Mucosa of rectum (tissue), 2 donors: ENCODE data around the gene ACOXL.

Experiments
- H3K27ac ChIP-seq, 2 donors: one replicate each; pipeline ENCODE4 v1.7.0; 2013; ENCODE audit warnings: inconsistent platforms in 2 of 2, low read depth in 2 of 2, low read length in 2 of 2
- H3K27me3 ChIP-seq, 2 donors: one replicate each; pipeline ENCODE4 v1.7.0; 2013; ENCODE audit warnings: low read length in 2 of 2; ENCODE audit not compliant: control insufficient read depth in 2 of 2, insufficient read depth in 2 of 2
- H3K36me3 ChIP-seq, 2 donors: one replicate each; pipeline ENCODE4 v1.7.0; 2013; ENCODE audit warnings: low read length in 2 of 2; ENCODE audit not compliant: control insufficient read depth in 2 of 2, insufficient read depth in 2 of 2
- H3K4me1 ChIP-seq, 2 donors: one replicate each; pipeline ENCODE4 v1.7.0; 2013; ENCODE audit warnings: low read length in 2 of 2, mild to moderate bottlenecking in 1 of 2; ENCODE audit not compliant: control insufficient read depth in 2 of 2, insufficient read depth in 2 of 2
- H3K4me3 ChIP-seq, 2 donors: one replicate each; pipeline ENCODE4 v1.7.0; 2013; ENCODE audit warnings: low read length in 2 of 2
- H3K9ac ChIP-seq, 2 donors: one replicate each; pipeline ENCODE4 v1.7.0; 2013; ENCODE audit warnings: low read length in 2 of 2, low read depth in 1 of 2, mild to moderate bottlenecking in 1 of 2
- H3K9me3 ChIP-seq, 2 donors: one replicate each; pipeline ENCODE4 v1.7.0; 2013; ENCODE audit warnings: low read length in 2 of 2; ENCODE audit not compliant: control insufficient read depth in 2 of 2
- donor health status: healthy.
- donor health status: Normal muscosa, but diverticular disease.

Gene ACOXL

DNA sequence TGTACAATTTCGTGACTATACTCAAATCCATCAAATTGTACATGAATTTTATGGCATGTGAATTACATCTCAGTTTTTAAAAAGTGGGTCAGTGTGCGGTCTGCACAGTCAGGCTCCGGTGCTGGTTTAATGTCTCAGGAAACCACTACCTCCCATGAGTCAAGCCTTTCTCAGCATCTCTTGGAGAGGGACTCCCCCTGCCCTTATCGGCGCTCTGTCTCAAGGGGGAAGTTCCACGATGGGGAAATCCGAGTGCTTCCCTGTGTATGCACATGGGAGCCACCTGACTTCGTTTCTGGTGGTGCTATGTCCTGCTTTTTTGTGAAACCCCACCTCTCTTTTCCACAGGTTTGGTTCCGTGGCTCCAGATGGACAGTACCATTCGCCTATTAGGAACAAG lies 72.5 kb downstream of the ACOXL start:
- H3K27me3 ChIP-seq: no peaks in the 10 kb centered on the region

DNA sequence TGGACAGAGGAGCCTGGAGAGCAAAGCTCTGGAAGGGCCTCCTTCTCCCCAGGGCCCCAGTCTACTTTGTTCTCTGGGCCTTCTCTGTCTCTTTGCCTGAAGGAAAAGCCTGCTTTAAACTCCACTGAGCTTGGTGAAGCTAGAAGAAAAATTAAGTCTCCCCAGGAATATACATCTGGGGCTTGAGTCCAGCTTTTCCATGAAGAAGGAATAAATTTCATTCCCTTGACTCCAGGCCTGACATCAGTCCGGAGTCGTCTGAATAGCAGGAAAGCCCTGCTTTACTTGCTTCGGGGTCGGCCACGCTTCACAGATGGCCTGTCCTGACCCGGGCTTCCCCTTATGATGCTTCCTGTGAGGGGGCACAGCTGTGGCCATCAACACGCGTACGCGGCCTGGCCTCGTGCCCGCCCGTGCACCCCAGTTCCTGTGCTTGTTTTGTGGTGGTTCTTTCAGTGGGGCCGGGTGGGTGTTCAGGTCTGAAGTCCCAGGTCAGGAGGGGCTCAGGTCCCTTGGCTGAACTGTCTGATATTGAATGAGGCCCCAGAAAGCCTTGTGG lies 73.6 kb downstream of the ACOXL start:
- Histone ChIP-seq H3K9me3 (no peaks in the 10 kb centered on the region), H3K4me1 (no peaks in the 10 kb centered on the region), H3K9ac (no peak overlapping the region), H3K36me3 (no peaks in the 10 kb centered on the region), H3K27me3 (no peaks in the 10 kb centered on the region), H3K4me3 (no peak overlapping the region), H3K27ac (no peak overlapping the region)

More for the DNA sequence above, 72.5 kb downstream of the ACOXL start:
- no peak overlapping the region for H3K4me3 ChIP-seq
- no peak overlapping the region for H3K27ac ChIP-seq
- no peak overlapping the region for H3K9ac ChIP-seq
- no peaks in the 10 kb centered on the region for H3K4me1 ChIP-seq
- no peaks in the 10 kb centered on the region for H3K9me3 ChIP-seq
- H3K36me3 ChIP-seq: no peaks in the 10 kb centered on the region

DNA sequence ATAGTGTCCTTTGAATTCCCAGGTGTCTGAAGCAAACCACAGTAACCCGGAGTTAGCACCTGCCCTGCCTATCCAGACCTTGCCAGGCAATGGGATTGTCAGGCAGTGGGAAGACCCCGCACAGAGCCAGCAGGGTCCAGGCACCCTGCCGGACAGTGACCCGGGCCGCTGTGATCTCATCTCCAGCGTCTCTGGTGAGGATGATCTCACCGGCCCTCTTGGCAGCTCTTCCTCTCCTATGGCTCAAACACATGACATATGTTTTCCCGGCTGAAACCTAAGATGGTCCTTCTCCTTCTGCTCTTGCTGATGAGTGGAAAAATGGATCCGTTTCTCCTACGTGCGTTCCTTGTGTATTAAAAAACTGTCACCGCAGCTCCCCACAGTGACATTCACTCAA lies 75.1 kb downstream of the ACOXL start:
- no peaks in the 10 kb centered on the region for H3K4me1 ChIP-seq
- no peaks in the 10 kb centered on the region for H3K9me3 ChIP-seq
- H3K27me3 ChIP-seq: no peaks in the 10 kb centered on the region
- H3K36me3 ChIP-seq: no peaks in the 10 kb centered on the region
- no peak overlapping the region for H3K4me3 ChIP-seq
- no peak overlapping the region for H3K9ac ChIP-seq
- H3K27ac ChIP-seq: no peak overlapping the region

DNA sequence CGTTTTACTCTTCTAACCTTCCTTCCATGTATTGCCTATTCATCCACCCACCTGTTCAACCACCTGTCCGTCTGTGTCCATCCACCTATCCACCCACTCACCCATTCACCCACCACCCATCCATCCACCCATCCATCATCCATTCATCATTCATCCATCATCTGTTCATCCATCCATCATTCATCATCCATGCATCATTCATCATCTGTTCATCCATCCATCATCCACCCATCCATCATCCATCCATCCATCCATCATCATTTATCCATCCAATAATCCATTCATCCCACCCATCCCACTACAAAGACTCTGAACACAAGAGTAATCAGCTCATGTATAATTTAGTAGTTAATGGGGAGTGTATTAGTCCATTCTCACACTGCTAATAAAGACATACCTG lies 78.0 kb downstream of the ACOXL start:
- H3K4me1 ChIP-seq: no peaks in the 10 kb centered on the region
- H3K9ac ChIP-seq: no peak overlapping the region
- H3K27ac ChIP-seq: no peak overlapping the region
- no peaks in the 10 kb centered on the region for H3K36me3 ChIP-seq
- no peak overlapping the region for H3K4me3 ChIP-seq
- H3K9me3 ChIP-seq: no peaks in the 10 kb centered on the region
- no peaks in the 10 kb centered on the region for H3K27me3 ChIP-seq

DNA sequence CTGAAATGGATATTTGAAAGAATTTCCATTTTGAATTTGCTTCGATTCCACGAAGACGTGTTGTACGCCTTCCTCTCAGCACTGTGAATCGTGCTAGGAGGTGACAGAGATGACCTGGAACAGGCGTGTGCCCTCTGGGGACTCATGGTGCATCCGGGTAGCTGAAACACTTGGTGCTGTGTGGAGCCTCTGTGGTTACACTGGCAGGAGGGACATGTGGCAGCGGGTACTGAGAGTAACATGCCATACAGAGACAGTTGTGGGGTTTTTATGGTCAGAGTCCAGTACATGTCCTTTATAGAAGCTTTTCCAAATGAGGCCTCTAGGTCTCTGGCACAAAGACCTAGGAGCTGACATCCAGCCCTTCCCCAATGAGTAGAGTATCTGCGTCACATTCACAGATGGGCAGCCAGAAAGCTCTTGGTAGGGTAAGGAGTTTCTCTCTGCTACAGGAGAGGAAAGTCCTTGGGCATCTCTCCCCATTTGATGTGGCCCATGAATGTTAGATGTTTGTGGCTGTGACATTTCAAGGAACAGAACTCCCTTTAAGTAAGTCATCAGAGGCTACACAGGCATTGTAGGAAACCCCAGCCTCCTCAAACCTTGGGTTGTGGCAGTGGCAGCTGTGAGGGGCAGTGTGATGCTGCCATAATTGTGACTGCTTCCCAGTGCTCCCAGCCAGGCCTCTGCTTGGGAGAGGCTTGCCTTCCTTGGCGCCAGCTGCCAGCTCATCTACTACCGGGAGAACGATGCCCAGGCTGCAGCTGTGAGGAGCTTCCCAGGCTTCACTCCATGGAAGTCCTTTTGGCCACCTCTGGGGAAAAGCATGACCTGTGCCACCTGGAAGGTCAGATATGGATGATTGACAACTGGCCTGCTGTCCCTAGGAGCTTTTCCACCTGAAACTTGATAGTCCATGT lies 80.6 kb downstream of the ACOXL start:
- Histone ChIP-seq H3K27me3 (no peaks in the 10 kb centered on the region), H3K9me3 (no peaks in the 10 kb centered on the region), H3K4me3 (no peak overlapping the region), H3K4me1 (no peaks in the 10 kb centered on the region), H3K36me3 (no peaks in the 10 kb centered on the region), H3K9ac (no peak overlapping the region), H3K27ac (no peak overlapping the region)

DNA sequence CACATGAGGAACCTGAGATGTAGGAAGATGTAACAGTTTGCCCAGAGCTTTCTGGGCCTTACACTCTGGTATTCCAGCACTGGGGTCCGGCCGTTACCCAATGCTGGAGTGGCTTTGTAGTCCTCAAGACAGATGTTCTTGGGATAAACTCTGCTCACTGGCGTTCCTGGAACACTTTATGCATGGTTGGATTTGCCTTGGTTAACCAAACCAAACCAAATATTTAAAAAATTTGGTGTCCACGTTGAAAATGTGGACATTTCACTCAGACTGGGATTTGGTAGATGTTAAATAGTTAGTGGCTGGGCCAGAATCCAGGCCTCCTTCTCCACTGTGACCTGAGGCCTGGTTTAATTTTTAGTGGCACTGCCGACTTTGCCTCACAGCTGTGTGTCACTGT lies 81.5 kb downstream of the ACOXL start:
- Histone ChIP-seq H3K9me3 (no peaks in the 10 kb centered on the region), H3K36me3 (no peaks in the 10 kb centered on the region), H3K27me3 (no peaks in the 10 kb centered on the region), H3K27ac (no peak overlapping the region), H3K4me3 (no peak overlapping the region), H3K9ac (no peak overlapping the region), H3K4me1 (no peaks in the 10 kb centered on the region)

DNA sequence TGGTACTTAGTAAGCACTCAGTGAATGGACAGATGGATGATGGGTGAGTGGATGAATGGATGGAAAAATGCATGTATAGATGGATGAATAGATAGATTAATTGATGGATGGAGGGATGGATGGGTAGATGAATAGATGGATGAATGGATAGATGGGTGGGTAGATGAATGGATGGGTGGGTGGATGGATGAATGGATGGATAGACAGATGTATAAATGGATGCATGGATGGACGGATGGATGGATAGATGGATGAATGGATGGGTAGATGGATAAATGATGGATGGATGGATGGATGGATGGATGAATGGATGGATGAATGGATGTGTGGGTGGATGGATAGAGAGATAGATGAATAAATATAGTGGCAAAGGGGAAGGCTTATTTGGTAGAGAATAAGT lies 83.6 kb downstream of the ACOXL start:
- Histone ChIP-seq H3K36me3 (no peaks in the 10 kb centered on the region), H3K27me3 (no peaks in the 10 kb centered on the region), H3K9ac (no peak overlapping the region), H3K9me3 (no peaks in the 10 kb centered on the region), H3K27ac (no peak overlapping the region), H3K4me3 (no peak overlapping the region), H3K4me1 (no peaks in the 10 kb centered on the region)

DNA sequence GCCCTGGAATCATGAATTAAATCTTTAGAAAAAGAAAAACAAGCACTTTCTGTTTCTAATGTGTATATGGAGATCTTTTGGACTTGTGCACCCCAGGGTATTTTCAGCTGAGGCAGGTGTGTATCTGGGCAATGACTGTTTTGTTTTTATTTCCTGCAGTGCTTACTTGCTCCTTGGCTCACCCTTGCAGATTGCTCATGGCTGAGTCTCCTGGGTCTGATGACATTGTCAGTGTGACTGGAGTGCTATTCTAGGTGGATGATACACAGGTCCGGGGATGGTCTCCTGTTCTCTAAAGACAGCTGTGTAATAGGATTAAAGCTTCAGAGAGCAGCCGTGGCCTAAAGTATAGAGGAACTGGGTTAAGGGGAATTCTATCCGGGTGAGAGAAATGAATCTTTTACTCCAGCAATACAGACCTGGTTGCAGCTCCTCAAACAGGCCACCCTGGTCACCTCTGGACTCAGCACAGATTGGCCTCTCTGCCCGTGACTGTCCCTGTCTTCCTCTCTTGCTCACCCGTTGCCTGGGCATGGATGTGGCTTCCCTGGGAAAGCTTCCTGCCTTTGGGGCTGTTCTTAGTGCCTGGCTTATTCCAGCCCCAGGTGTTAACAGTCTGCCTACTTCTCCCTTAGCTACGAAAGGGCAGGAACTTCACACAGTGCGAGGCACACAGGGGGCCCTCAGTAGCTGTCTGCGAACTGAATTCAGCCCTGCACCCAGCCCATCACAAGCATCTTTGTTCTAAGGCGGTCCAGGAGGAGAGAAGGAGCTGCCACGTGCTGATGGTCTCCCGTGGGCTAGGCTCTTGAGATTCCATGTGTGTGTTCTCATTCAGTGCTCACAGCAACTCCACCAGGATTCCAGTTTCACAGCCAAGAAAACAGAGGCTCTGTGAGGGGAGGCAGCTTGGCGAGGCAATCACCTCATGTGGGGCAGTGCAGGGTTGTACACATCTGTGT lies 84.3 kb downstream of the ACOXL start:
- Histone ChIP-seq H3K27me3 (no peaks in the 10 kb centered on the region), H3K27ac (no peak overlapping the region), H3K4me3 (no peak overlapping the region), H3K9me3 (no peaks in the 10 kb centered on the region), H3K9ac (no peak overlapping the region), H3K36me3 (no peaks in the 10 kb centered on the region), H3K4me1 (no peaks in the 10 kb centered on the region)

DNA sequence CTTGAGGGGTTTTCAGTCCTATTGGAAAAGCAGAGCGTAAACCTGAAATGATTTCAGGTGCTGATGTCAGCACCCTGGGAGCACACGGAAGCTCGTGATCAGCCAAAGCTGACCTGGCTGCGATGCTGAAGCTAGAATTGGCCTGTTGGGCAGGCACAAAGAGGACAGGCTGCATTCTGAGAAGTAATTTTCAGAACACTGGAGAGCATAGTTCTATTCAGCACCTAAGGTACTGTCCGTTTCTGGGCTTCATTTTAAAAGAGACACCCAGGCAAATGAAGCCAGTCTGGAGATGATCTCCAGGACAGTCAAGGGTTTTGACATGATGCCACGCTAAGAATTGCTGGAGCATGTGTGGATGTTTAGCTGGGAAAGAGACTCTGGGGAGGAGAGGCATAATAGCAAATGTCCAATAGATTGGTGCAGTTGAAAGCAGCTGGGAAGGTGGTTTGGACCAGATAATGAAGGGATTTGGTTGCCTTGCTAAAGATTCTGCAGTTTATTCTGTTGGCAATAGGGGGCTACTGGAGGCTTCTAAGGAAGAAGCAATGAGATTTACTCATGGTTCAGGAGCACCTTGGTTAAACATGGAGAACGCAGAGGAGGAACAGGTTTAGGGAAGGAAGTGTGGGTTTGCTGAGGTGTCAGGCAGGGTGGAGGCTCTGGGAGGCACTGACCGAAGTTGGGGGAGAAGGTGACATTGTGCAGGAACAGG lies 86.6 kb downstream of the ACOXL start:
- H3K27me3 ChIP-seq: no peaks in the 10 kb centered on the region
- no peaks in the 10 kb centered on the region for H3K36me3 ChIP-seq
- H3K9ac ChIP-seq: no peak overlapping the region
- no peak overlapping the region for H3K27ac ChIP-seq
- H3K4me1 ChIP-seq: no peaks in the 10 kb centered on the region
- H3K9me3 ChIP-seq: no peaks in the 10 kb centered on the region
- no peak overlapping the region for H3K4me3 ChIP-seq
